ENCODE data around the gene GNPAT.

GNPAT gene

GRCh38 chr1:231220801-231221200 is 20.2 kb upstream of the GNPAT start:
- Mint-ChIP-seq H3K4me3 (no peak overlapping the region), H3K36me3 (ENCODE audit: low read depth) (peaks cover 18% of the 10 kb centered on the region), H3K27me3 (ENCODE audit: low read depth) (peaks cover 19% of the 10 kb centered on the region), H3K27ac (no peak overlapping the region), H3K9me3 (no peaks in the 10 kb centered on the region), H3K4me1 (no peaks in the 10 kb centered on the region)
- no peak for TF ChIP-seq CTCF (IDR thresholded peaks at IDR 0.05; ENCODE audit: unreplicated experiment in 3 of 3)

GRCh38 chr1:231226156-231226555 is 14.9 kb upstream of the GNPAT start:
- no peak overlapping the region for H3K27ac Mint-ChIP-seq
- no peak overlapping the region for H3K4me3 Mint-ChIP-seq
- TF ChIP-seq CTCF (IDR thresholded peaks at IDR 0.05; ENCODE audit: unreplicated experiment in 3 of 3), result no peak
- H3K9me3 Mint-ChIP-seq, result no peaks in the 10 kb centered on the region
- H3K36me3 Mint-ChIP-seq (ENCODE audit: low read depth), result peaks cover 41% of the 10 kb centered on the region
- H3K4me1 Mint-ChIP-seq, result no peaks in the 10 kb centered on the region
- H3K27me3 Mint-ChIP-seq (ENCODE audit: low read depth), result no peaks in the 10 kb centered on the region

DNA sequence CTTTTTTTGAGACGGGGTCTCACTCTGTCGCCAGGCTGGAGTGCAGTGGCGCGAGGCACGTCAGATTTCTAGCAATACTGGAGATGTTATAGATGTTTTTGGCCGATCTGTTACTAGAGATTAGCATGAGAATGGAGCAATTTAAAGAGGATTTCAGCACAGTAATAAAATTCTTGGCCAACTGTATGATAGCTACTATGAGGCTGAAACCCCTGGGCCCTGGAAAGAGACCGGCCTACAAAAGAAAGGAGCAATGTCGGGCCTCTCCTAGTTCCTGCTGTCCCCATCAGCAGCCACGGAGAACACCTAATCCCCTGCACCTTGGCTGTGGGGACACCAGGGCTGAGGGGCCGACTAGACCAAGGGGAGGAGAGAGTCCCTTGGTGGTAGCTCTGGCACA is 9.5 kb upstream of the GNPAT start:
- Mint-ChIP-seq H3K4me1 (peaks cover 6% of the 10 kb centered on the region), H3K27me3 (ENCODE audit: low read depth) (no peaks in the 10 kb centered on the region), H3K27ac (no peak overlapping the region), H3K36me3 (ENCODE audit: low read depth) (peaks cover 25% of the 10 kb centered on the region), H3K4me3 (no peak overlapping the region), H3K9me3 (no peaks in the 10 kb centered on the region)
- TF ChIP-seq CTCF (IDR thresholded peaks at IDR 0.05; ENCODE audit: unreplicated experiment in 3 of 3), result no peak

DNA sequence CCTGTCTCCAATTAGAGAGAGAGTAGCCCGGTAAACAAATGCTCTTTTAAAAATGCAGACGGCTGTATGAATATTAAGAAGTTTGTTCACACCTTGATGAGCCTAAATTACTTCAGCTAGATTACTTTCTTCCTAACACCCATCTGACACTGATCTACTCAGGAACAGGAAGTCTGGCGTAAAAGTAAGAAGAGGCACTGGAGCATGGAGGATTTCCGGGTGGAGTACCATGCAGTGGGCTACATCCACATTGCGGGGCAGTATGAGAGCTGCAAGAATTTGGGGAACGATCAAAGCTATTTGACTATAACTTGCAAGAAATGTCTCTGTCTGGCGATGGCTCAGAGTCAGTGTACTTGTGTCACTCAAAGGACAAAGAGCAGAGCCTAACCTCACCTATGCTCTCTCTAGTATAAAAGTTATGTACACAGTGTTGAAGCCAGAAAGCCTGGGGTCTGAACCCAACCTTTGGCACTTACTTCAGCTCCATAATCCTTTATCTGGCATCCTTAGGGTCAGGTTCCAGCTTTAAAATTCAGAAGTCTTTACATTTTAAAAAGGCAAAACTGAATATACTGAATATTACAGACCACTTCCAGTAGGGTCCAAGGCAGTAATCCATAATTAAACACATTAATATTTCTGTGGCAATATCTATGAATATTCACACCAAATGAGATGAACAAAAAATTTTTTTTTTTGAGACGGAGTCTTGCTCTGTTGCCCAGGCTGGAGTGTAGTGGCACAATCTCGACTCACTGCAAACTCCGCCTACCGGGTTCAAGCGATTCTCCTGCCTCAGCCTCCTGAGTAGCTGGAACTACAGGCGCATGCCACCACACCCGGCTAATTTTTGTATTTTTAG is 7.9 kb upstream of the GNPAT start:
- H3K36me3 Mint-ChIP-seq (ENCODE audit: low read depth), result peaks cover 23% of the 10 kb centered on the region
- no peaks in the 10 kb centered on the region for H3K9me3 Mint-ChIP-seq
- H3K27me3 Mint-ChIP-seq (ENCODE audit: low read depth), result no peaks in the 10 kb centered on the region
- peaks cover 15% of the 10 kb centered on the region for H3K4me1 Mint-ChIP-seq
- H3K27ac Mint-ChIP-seq, result peak overlapping the region; percentile 3 to 90 (median 10)
- no peak overlapping the region for H3K4me3 Mint-ChIP-seq
- no peak for TF ChIP-seq CTCF (IDR thresholded peaks at IDR 0.05; ENCODE audit: unreplicated experiment in 3 of 3)

- Mint-ChIP-seq H3K27ac (peak overlapping the region; percentile 4 to 90 (median 54)), H3K36me3 (ENCODE audit: low read depth) (peaks cover 28% of the 10 kb centered on the region), H3K4me3 (no peak overlapping the region), H3K9me3 (no peaks in the 10 kb centered on the region), H3K4me1 (peaks cover 15% of the 10 kb centered on the region), H3K27me3 (ENCODE audit: low read depth) (no peaks in the 10 kb centered on the region)
- TF ChIP-seq CTCF (IDR thresholded peaks at IDR 0.05; ENCODE audit: unreplicated experiment in 3 of 3), result no peak
Observed at GRCh38 chr1:231233735-231234417, 7.1 kb upstream of the GNPAT start.
